K562 (cell line): Measurements from ENCODE around the gene RFNG. TPM values are rescaled to one million over a fixed set of nuclear protein-coding genes. Genes with fewer than 3 reads are reported as not detected.

Experiments used
- ATAC-seq: fragments of 200-7000 bp; cut with Tn5 transposase; 3 replicates; pipeline ENCODE4 v1.9.1; 2020; ENCODE audit warnings: moderate library complexity
- BruUV-seq: library from RNA; stranded (reverse); fragments of 400-500 nt; replicated peaks from 2 replicates; lab custom pipeline; 2021; lab: Mats Ljungman, UMichigan
- CTCF ChIA-PET: fragments of 300-600 bp; formaldehyde crosslinking; extraction: SDS; loops from one replicate; lab custom pipeline; 2021; ENCODE audit warnings: low intra/inter-chr PET ratio; lab: Yijun Ruan, JAX
- POLR2A ChIA-PET: fragments of 300-600, 350-650 bp; sonication (Branson Sonifier 250); formaldehyde crosslinking; extraction: SDS; loops from one replicate; lab custom pipeline; 2021; ENCODE audit warnings: antibody characterized with exemption, inconsistent platforms; lab: Yijun Ruan, JAX
- DNase-seq, 4 experiments: peaks; one replicate each; pipeline versions ENCODE4 v3.0.0 to v3.0.0-alpha.2; 2011 to 2018; ENCODE audit warnings: low spot score in 3 of 4, mixed read lengths in 3 of 4; ENCODE audit errors: extremely low read depth in 1 of 4
- FAIRE-seq: peaks from 2 replicates; lab custom pipeline; 2011; peaks lifted over from hg19 to GRCh38; lab: Jason Lieb, UNC
- H2AFZ ChIP-seq: 2 replicates; pipeline ENCODE4 v1.6.0; 2011; ENCODE audit warnings: low read depth, low read length, control low read depth, inconsistent platforms
- H3K27ac ChIP-seq: fragments of 200-600 bp; 3 replicates; pipeline ENCODE4 v1.8.0; 2011; ENCODE audit warnings: low read depth, mild to moderate bottlenecking, control low read depth, inconsistent platforms, low read length, moderate library complexity, mixed read lengths; ENCODE audit errors: extremely low read depth
- H3K27me3 ChIP-seq, 2 experiments: fragments of 300-600 bp in 1 of 2; 2 replicates in 1 of 2; 3 replicates in 1 of 2; pipeline versions ENCODE4 v1.6.0 to v1.8.0; 2011; ENCODE audit warnings: inconsistent platforms in 2 of 2, low read length in 2 of 2, mild to moderate bottlenecking in 1 of 2, mixed read lengths in 1 of 2, moderate library complexity in 1 of 2; ENCODE audit not compliant: control insufficient read depth in 2 of 2, insufficient read depth in 2 of 2
- H3K36me3 ChIP-seq: fragments of 300-600 bp; 3 replicates; pipeline ENCODE4 v1.8.0; 2011; ENCODE audit warnings: mild to moderate bottlenecking, low read length, inconsistent platforms; ENCODE audit not compliant: control insufficient read depth, insufficient read depth
- H3K4me1 ChIP-seq, 2 experiments: fragments of 200-600 bp in 1 of 2; replicated peaks in 1 of 2; 2 replicates in 1 of 2; 3 replicates in 1 of 2; pipeline versions ENCODE4 v1.5.1 to v1.8.0; 2011; ENCODE audit warnings: inconsistent platforms in 2 of 2, low read length in 2 of 2, mild to moderate bottlenecking in 1 of 2, mixed read lengths in 1 of 2, moderate library complexity in 1 of 2; ENCODE audit not compliant: control insufficient read depth in 2 of 2, insufficient read depth in 2 of 2
- H3K4me2 ChIP-seq: 2 replicates; pipeline ENCODE4 v1.6.1; 2011; ENCODE audit warnings: low read length, control low read depth, inconsistent platforms, mixed read lengths; ENCODE audit not compliant: insufficient read depth
- H3K4me3 ChIP-seq: fragments of 200-600 bp; sonication (generic), shearing (Covaris generic); 2 replicates; pipeline ENCODE4 v1.5.1; 2016; ENCODE audit warnings: control low read depth, inconsistent platforms
- H3K79me2 ChIP-seq: fragments of 200-600 bp; 3 replicates; pipeline ENCODE4 v1.8.0; 2011; ENCODE audit warnings: low read length, inconsistent platforms; ENCODE audit not compliant: control insufficient read depth, insufficient read depth
- H3K9ac ChIP-seq, 2 experiments: 2 replicates each; pipeline versions ENCODE4 v1.6.0 to v1.6.1; 2011; ENCODE audit warnings: low read depth in 2 of 2, low read length in 2 of 2, control low read depth in 1 of 2, inconsistent platforms in 1 of 2, mild to moderate bottlenecking in 1 of 2, mixed read lengths in 1 of 2; ENCODE audit not compliant: insufficient read depth in 1 of 2
- H3K9me1 ChIP-seq: one replicate; pipeline ENCODE4 v1.6.0; 2011; ENCODE audit warnings: inconsistent platforms, mild to moderate bottlenecking, low read length, moderate library complexity; ENCODE audit not compliant: control insufficient read depth, insufficient read depth
- H3K9me3 ChIP-seq: replicated peaks from 2 replicates; pipeline ENCODE4 v1.5.1; 2011; ENCODE audit warnings: low read depth, low read length, inconsistent platforms; ENCODE audit not compliant: control insufficient read depth, insufficient read depth
- H4K20me1 ChIP-seq: replicated peaks from 2 replicates; pipeline ENCODE4 v1.6.1; 2011; ENCODE audit warnings: low read length, inconsistent platforms, mixed read lengths; ENCODE audit not compliant: control insufficient read depth, insufficient read depth
- CBFB ChIP-seq: sonication (generic); formaldehyde crosslinking; IDR thresholded peaks from 2 replicates; pipeline ENCODE4 v1.4.0; 2020; ENCODE audit warnings: mild to moderate bottlenecking, missing genetic modification reagents
- ETV1 ChIP-seq: fragments of 450-650 bp; conservative IDR thresholded peaks from 2 replicates; pipeline ENCODE4 v1.6.1; 2016; ENCODE audit warnings: missing genetic modification characterization, control low read depth, low read depth, missing compliant biosample characterization
- HDAC2 ChIP-seq: fragments of 450-650 bp; IDR thresholded peaks from 2 replicates; pipeline ENCODE4 v1.6.1; 2016; ENCODE audit warnings: mild to moderate bottlenecking
- HDAC3 ChIP-seq: fragments of 450-650 bp; IDR thresholded peaks from 2 replicates; pipeline ENCODE4 v1.6.1; 2018; ENCODE audit warnings: borderline replicate concordance, mild to moderate bottlenecking, moderate library complexity; ENCODE audit not compliant: partially characterized antibody
- MAFG ChIP-seq: fragments of 450-650 bp; conservative IDR thresholded peaks from 2 replicates; pipeline ENCODE4 v1.6.1; 2016; ENCODE audit warnings: missing genetic modification characterization, missing compliant biosample characterization
- PYGO2 ChIP-seq: fragments of 450-650 bp; IDR thresholded peaks from 2 replicates; pipeline ENCODE4 v1.6.1; 2016; ENCODE audit warnings: mild to moderate bottlenecking, missing genetic modification characterization, moderate library complexity, missing compliant biosample characterization
- REST ChIP-seq, 2 experiments: fragments of 450-650 bp; formaldehyde crosslinking in 1 of 2; IDR thresholded peaks; 2 replicates each; pipeline versions ENCODE4 v1.4.0 to v1.6.1; 2014 to 2020; ENCODE audit warnings: mild to moderate bottlenecking in 2 of 2, borderline replicate concordance in 1 of 2, low read depth in 1 of 2
- SIX5 ChIP-seq, 2 experiments: IDR thresholded peaks; 2 replicates each; pipeline ENCODE4 v1.6.1; 2011; ENCODE audit warnings: low read length in 2 of 2, borderline replicate concordance in 1 of 2, low read depth in 1 of 2, mild to moderate bottlenecking in 1 of 2, moderate library complexity in 1 of 2; ENCODE audit not compliant: insufficient read depth in 1 of 2
- TEAD4 ChIP-seq, 2 experiments: sonication (generic) in 1 of 2; formaldehyde crosslinking in 1 of 2; IDR thresholded peaks; 2 replicates each; pipeline versions ENCODE4 v1.6.1 to v1.8.0; 2012 to 2022; ENCODE audit warnings: borderline replicate concordance in 1 of 2, inconsistent platforms in 1 of 2, low read length in 1 of 2, mild to moderate bottlenecking in 1 of 2, missing genetic modification reagents in 1 of 2
- USF2 ChIP-seq: sonication (generic); formaldehyde crosslinking; IDR thresholded peaks from 2 replicates; pipeline ENCODE4 v1.5.0; 2020; ENCODE audit warnings: missing genetic modification reagents
- WGBS: fragments of 100-300 bp; shearing (Covaris generic); methylation state at CpG from one replicate; pipeline ENCODE4 v1.1.6; 2016; ENCODE audit warnings: low coverage, mixed read lengths; ENCODE audit not compliant: insufficient coverage; ENCODE audit errors: missing lambda C conversion rate; 5-methylcytosine and 5-hydroxymethylcytosine counted together
- in situ Hi-C: fragments of 300-500 bp; cut with MboI; formaldehyde crosslinking; loops from 4 replicates; pipeline ENCODE4 v1.15.0; 2018; ENCODE audit warnings: inconsistent platforms, mixed read lengths
- intact Hi-C: fragments of 100-400 bp; cut with micrococcal nuclease; formaldehyde crosslinking; loops from 2 replicates; pipeline ENCODE4 v1.14.2; 2022
- polyA plus RNA-seq, 8 experiments: library from polyadenylated mRNA; depleted of rRNA in 4 of 8; stranded (reverse) in 5 of 8; unstranded in 3 of 8; fragments of >200 nt; fragmentation: Nextera tagmentation in 2 of 8; fragmentation: Illumina TruSeq in 1 of 8; extraction: Ambion mirVana in 2 of 8; extraction: Trizol in 1 of 8; gene quantifications; 2 replicates each; pipeline versions ENCODE4 v1.2.1 to v1.2.3, GENCODE V29; 2011 to 2014; ENCODE audit warnings: inconsistent platforms in 1 of 8, missing spikeins in 1 of 8
- total RNA-seq, 7 experiments: library from RNA; depleted of rRNA in 6 of 7; stranded (reverse); fragments of >200 nt in 6 of 7; fragmentation: Illumina TruSeq in 2 of 7; extraction: Trizol in 2 of 7; gene quantifications; 2 replicates each; pipeline versions ENCODE4 v1.2.1 to v1.2.3, GENCODE V29; 2011 to 2021; ENCODE audit warnings: low replicate concordance in 1 of 7

RFNG gene
- total and polyA plus RNA-seq, 9 of the 15 experiments (the other 6 are each of a cell fraction or from before 2014, with no cell fraction given): 0.32 to 32.8 (median 9.5) TPM

GRCh38 chr17:82050761-82051641, 610 bp downstream of the RFNG start:
- H3K27me3 ChIP-seq: no peaks in the 10 kb centered on the region
- ChIA-PET CTCF (no interaction called here), POLR2A (interaction anchor here (0.7 to 1.8 kb wide), 3 partner anchors 9 to 244 kb away, joined by 3 to 7 read pairs (median 4); no protein-coding TSS in a partner anchor)
- H3K36me3 ChIP-seq: peaks cover 68% of the 10 kb centered on the region; the same call in 2 of the 3 replicates
- 41% methylated on average over 33 of the region's 79 CpGs for WGBS
- BruUV-seq: no TSS peak
- H3K9me3 ChIP-seq: no peaks in the 10 kb centered on the region
- H3K4me3 ChIP-seq: peak overlapping the region; percentile 98
- H3K4me1 ChIP-seq: peaks cover 6 to 90% of the 10 kb centered on the region in 2 experiments; a peak in 3 of 5 replicates
- DNase-seq: peak in 3 of 4 experiments; percentile 49 to 84 (median 81)
- in situ Hi-C loops (no loop called here), intact Hi-C loops (no loop called here)
- H3K9ac ChIP-seq: peak overlapping the region; percentile 78 to 97
- peak overlapping the region; percentile 76 for H3K4me2 ChIP-seq
- peak overlapping the region; percentile 44 for H2AFZ ChIP-seq
- peak overlapping the region; percentile 63; the same call in 2 of the 3 replicates for H3K27ac ChIP-seq
- 0 out of 2 replicates have a peak, but pooled peaks cover 4% of the 10 kb centered on the region for H4K20me1 ChIP-seq
- peak; percentile 30 for ATAC-seq
- H3K9me1 ChIP-seq: peaks cover 2% of the 10 kb centered on the region
- FAIRE-seq: no peak
- peaks cover 28% of the 10 kb centered on the region for H3K79me2 ChIP-seq
- no peak for TF ChIP-seq CBFB (CRISPR knock-in tag)
- TF ChIP-seq PYGO2 (tag): no peak
- no peak for TF ChIP-seq REST (IDR thresholded peaks at IDR 0.05; ENCODE audit: borderline replicate concordance)
- TF ChIP-seq REST (CRISPR knock-in tag; IDR thresholded peaks at IDR 0.05; ENCODE audit: low read depth): no peak
- no peak for TF ChIP-seq TEAD4 (IDR thresholded peaks at IDR 0.05; ENCODE audit: low read length)
- peak; percentile 13; the same call in 1 of the 2 replicates for TF ChIP-seq TEAD4 (CRISPR knock-in tag; IDR thresholded peaks at IDR 0.05; ENCODE audit: borderline replicate concordance)
- no peak for TF ChIP-seq HDAC2
- no peak for TF ChIP-seq HDAC3
- TF ChIP-seq ETV1 (tag): no peak
- 0 out of 2 replicates have a peak, but pooled peaks have one; percentile 3 for TF ChIP-seq USF2 (CRISPR knock-in tag)
- no peak for TF ChIP-seq MAFG (tag)
- no peak for TF ChIP-seq SIX5 (IDR thresholded peaks at IDR 0.05; ENCODE audit: borderline replicate concordance in 1 of 2, insufficient read depth in 1 of 2, low read depth in 1 of 2, low read length in 2 of 2)
